Mammary epithelial cell (primary cell): ENCODE measurements around the gene GPHA2.

Source experiments
- CTCF ChIP-seq, 2 donors: IDR thresholded peaks in 1 of 2; conservative IDR thresholded peaks in 1 of 2; 2 replicates each; pipeline ENCODE4 v1.5.1; 2011 to 2012; ENCODE audit warnings: inconsistent platforms in 2 of 2, low read length in 2 of 2, mild to moderate bottlenecking in 2 of 2, control low read depth in 1 of 2, low read depth in 1 of 2; ENCODE audit not compliant: insufficient read depth in 1 of 2; ENCODE audit errors: extremely low read depth in 1 of 2
- EZH2 ChIP-seq: IDR thresholded peaks from 2 replicates; pipeline ENCODE4 v1.6.1; 2012; ENCODE audit warnings: low read length, inconsistent platforms, borderline replicate concordance

GRCh38 chr11:64890522-64890939 is 45.2 kb downstream of the GPHA2 start:
- TF ChIP-seq CTCF (conservative IDR thresholded peaks at IDR 0.05 in 1 of 2, IDR thresholded peaks at IDR 0.05 in 1 of 2; ENCODE audit: extremely low read depth in 1 of 2, insufficient read depth in 1 of 2, low read depth in 1 of 2, low read length in 2 of 2) = no peak
- no peak for TF ChIP-seq EZH2
